H1 (cell line): ENCODE measurements around the gene GPR157. TPM values are rescaled to one million over a fixed set of nuclear protein-coding genes. Genes with fewer than 3 reads are reported as not detected.
"Not testable (repeated sequence)": the region's sequence is repeated elsewhere in the genome, so short reads cannot be mapped to it uniquely, and the experiment has no call there.

Experiments
- CTCF ChIA-PET: fragments of 300-600 bp; sonication (Branson Sonifier 250); formaldehyde crosslinking; loops from one replicate; lab custom pipeline; 2021; ENCODE audit not compliant: partially characterized antibody; lab: Charles Lee
- POLR2A ChIA-PET: fragments of 300-600 bp; sonication (Branson Sonifier 250); formaldehyde crosslinking; loops from one replicate; lab custom pipeline; 2021; ENCODE audit warnings: inconsistent platforms; ENCODE audit not compliant: partially characterized antibody; lab: Charles Lee
- DNase-seq, 2 experiments: peaks; one replicate each; pipeline versions ENCODE4 v3.0.0 to v3.0.0-alpha.2; 2010 to 2022; ENCODE audit warnings: low spot score in 2 of 2, low read depth in 1 of 2, mixed read lengths in 1 of 2
- FAIRE-seq: peaks from 2 replicates; lab custom pipeline; 2011; peaks lifted over from hg19 to GRCh38; lab: Jason Lieb, UNC
- H2AFZ ChIP-seq: 2 replicates; pipeline ENCODE4 v1.8.1; 2012; ENCODE audit warnings: low read length, inconsistent platforms
- H2AK5ac ChIP-seq: 2 replicates; pipeline ENCODE4 v1.6.1; 2013; ENCODE audit warnings: low read depth, low read length
- H2BK120ac ChIP-seq: replicated peaks from 2 replicates; pipeline ENCODE3; 2013; ENCODE audit warnings: low read depth, low read length, inconsistent platforms
- H2BK12ac ChIP-seq: 2 replicates; pipeline ENCODE4 v1.6.1; 2013; ENCODE audit warnings: low read depth, low read length
- H2BK15ac ChIP-seq: 2 replicates; pipeline ENCODE4 v1.6.1; 2013; ENCODE audit warnings: low read length
- H2BK20ac ChIP-seq: 2 replicates; pipeline ENCODE4 v1.6.1; 2013; ENCODE audit warnings: low read length
- H2BK5ac ChIP-seq: 2 replicates; pipeline ENCODE4 v1.6.1; 2013; ENCODE audit warnings: low read depth, low read length
- H3K14ac ChIP-seq: 2 replicates; pipeline ENCODE4 v1.6.1; 2013; ENCODE audit warnings: inconsistent platforms; ENCODE audit not compliant: insufficient read length
- H3K18ac ChIP-seq: 2 replicates; pipeline ENCODE4 v1.6.1; 2013; ENCODE audit warnings: low read length; ENCODE audit errors: extremely low read depth
- H3K23ac ChIP-seq: 2 replicates; pipeline ENCODE4 v1.6.1; 2013; ENCODE audit warnings: inconsistent platforms; ENCODE audit not compliant: insufficient read length
- H3K23me2 ChIP-seq: 2 replicates; pipeline ENCODE4 v1.6.1; 2013; ENCODE audit warnings: low read depth, low read length
- H3K27ac ChIP-seq: 2 replicates; pipeline ENCODE4 v1.6.1; 2011; ENCODE audit warnings: low read depth, low read length, inconsistent platforms
- H3K27me3 ChIP-seq, 4 experiments: replicated peaks in 1 of 4; 1 replicate in 1 of 4; 2 replicates in 3 of 4; pipeline versions ENCODE4 v1.6.1 to v1.8.1; 2011 to 2013; ENCODE audit warnings: low read length in 3 of 4, mild to moderate bottlenecking in 3 of 4, inconsistent platforms in 2 of 4, mixed read lengths in 2 of 4, moderate library complexity in 1 of 4; ENCODE audit not compliant: control insufficient read depth in 3 of 4, insufficient read depth in 3 of 4; ENCODE audit errors: extremely low read depth in 1 of 4
- H3K36me3 ChIP-seq, 4 experiments: 2 replicates each; pipeline versions ENCODE4 v1.6.1 to v1.8.1; 2011 to 2013; ENCODE audit warnings: mild to moderate bottlenecking in 4 of 4, low read length in 3 of 4, moderate library complexity in 2 of 4, control low read depth in 1 of 4, inconsistent platforms in 1 of 4; ENCODE audit not compliant: insufficient read depth in 4 of 4, control insufficient read depth in 2 of 4
- H3K4ac ChIP-seq: replicated peaks from 2 replicates; pipeline ENCODE3; 2013; ENCODE audit warnings: low read length, low read depth, mixed read lengths, inconsistent platforms; ENCODE audit not compliant: insufficient read length
- H3K4me1 ChIP-seq, 4 experiments: replicated peaks in 1 of 4; 1 replicate in 1 of 4; 2 replicates in 3 of 4; pipeline versions ENCODE4 v1.6.1 to v1.8.1; 2011 to 2013; ENCODE audit warnings: low read length in 3 of 4, inconsistent platforms in 2 of 4, mixed read lengths in 1 of 4; ENCODE audit not compliant: insufficient read depth in 4 of 4, control insufficient read depth in 3 of 4
- H3K4me2 ChIP-seq, 2 experiments: 2 replicates each; pipeline versions ENCODE4 v1.6.1 to v1.8.1; 2011 to 2013; ENCODE audit warnings: low read depth in 2 of 2, low read length in 2 of 2, control low read depth in 1 of 2, inconsistent platforms in 1 of 2, mild to moderate bottlenecking in 1 of 2; ENCODE audit not compliant: insufficient read depth in 1 of 2
- H3K4me3 ChIP-seq, 4 experiments: fragments of 200-600, 300-600 bp in 1 of 4; sonication (generic), shearing (Covaris generic), sonication (Bioruptor Twin) in 1 of 4; 2 replicates each; pipeline versions ENCODE4 v1.5.1 to v1.8.1; 2011 to 2016; ENCODE audit warnings: low read length in 4 of 4, low read depth in 3 of 4, control low read depth in 2 of 4, inconsistent platforms in 2 of 4, mild to moderate bottlenecking in 2 of 4, mixed read lengths in 1 of 4, moderate library complexity in 1 of 4; ENCODE audit not compliant: insufficient read depth in 2 of 4; ENCODE audit errors: extremely low read depth in 1 of 4
- H3K56ac ChIP-seq: replicated peaks from 2 replicates; pipeline ENCODE3; 2013; ENCODE audit warnings: low read depth, mild to moderate bottlenecking, mixed read lengths, low read length, inconsistent platforms; ENCODE audit not compliant: insufficient read length
- H3K79me1 ChIP-seq: 2 replicates; pipeline ENCODE4 v1.6.1; 2013; ENCODE audit warnings: low read depth, low read length, control low read depth
- H3K79me2 ChIP-seq, 2 experiments: 2 replicates each; pipeline versions ENCODE4 v1.6.1 to v1.8.1; 2012 to 2013; ENCODE audit warnings: low read length in 2 of 2, mild to moderate bottlenecking in 2 of 2, inconsistent platforms in 1 of 2; ENCODE audit not compliant: insufficient read depth in 2 of 2, control insufficient read depth in 1 of 2
- H3K9ac ChIP-seq, 4 experiments: replicated peaks in 1 of 4; 1 replicate in 1 of 4; 2 replicates in 3 of 4; pipeline versions ENCODE4 v1.6.1 to v1.8.1; 2011 to 2013; ENCODE audit warnings: low read depth in 3 of 4, low read length in 3 of 4, control low read depth in 2 of 4, mild to moderate bottlenecking in 2 of 4, moderate library complexity in 2 of 4, inconsistent platforms in 1 of 4; ENCODE audit errors: extremely low read depth in 1 of 4
- H3K9me3 ChIP-seq, 2 experiments: 2 replicates each; pipeline versions ENCODE4 v1.6.1 to v1.8.1; 2012 to 2013; ENCODE audit warnings: mild to moderate bottlenecking in 2 of 2, moderate library complexity in 2 of 2, control low read depth in 1 of 2, inconsistent platforms in 1 of 2, low read depth in 1 of 2, low read length in 1 of 2, mixed read lengths in 1 of 2; ENCODE audit not compliant: insufficient read depth in 2 of 2
- H4K20me1 ChIP-seq, 2 experiments: replicated peaks in 1 of 2; 2 replicates each; pipeline versions ENCODE3 to v1.8.1; 2011 to 2013; ENCODE audit warnings: inconsistent platforms in 2 of 2, low read length in 2 of 2, mild to moderate bottlenecking in 1 of 2; ENCODE audit not compliant: insufficient read depth in 2 of 2, control insufficient read depth in 1 of 2
- H4K5ac ChIP-seq: 2 replicates; pipeline ENCODE4 v1.6.1; 2013; ENCODE audit warnings: low read length, low read depth, mixed read lengths, inconsistent platforms; ENCODE audit not compliant: insufficient read length
- H4K8ac ChIP-seq: 2 replicates; pipeline ENCODE4 v1.8.0; 2013; ENCODE audit warnings: mild to moderate bottlenecking, moderate library complexity, low read length, inconsistent platforms; ENCODE audit not compliant: insufficient read depth; ENCODE audit errors: extremely low read depth
- H4K91ac ChIP-seq: replicated peaks from 2 replicates; pipeline ENCODE3; 2013; ENCODE audit warnings: low read length, mixed read lengths, inconsistent platforms; ENCODE audit not compliant: insufficient read length
- EZH2 ChIP-seq: fragments of 200-600 bp; sonication (generic); IDR thresholded peaks from 2 replicates; pipeline ENCODE4 v1.7.1; 2012; ENCODE audit warnings: low read depth, mild to moderate bottlenecking, moderate library complexity, low read length, inconsistent platforms; ENCODE audit not compliant: severe bottlenecking
- GABPA ChIP-seq: IDR thresholded peaks from 2 replicates; pipeline ENCODE4 v1.6.1; 2011; ENCODE audit warnings: mild to moderate bottlenecking, low read length, moderate library complexity, borderline replicate concordance; ENCODE audit not compliant: insufficient read depth
- RXRA ChIP-seq: IDR thresholded peaks from 2 replicates; pipeline ENCODE4 v1.6.1; 2011; ENCODE audit warnings: low read depth, mild to moderate bottlenecking, low read length, moderate library complexity; ENCODE audit not compliant: insufficient read depth
- WGBS, 2 experiments: shearing (Covaris generic) in 1 of 2; methylation state at CpG; one replicate each; pipeline versions ENCODE4 v1.1.6 to v1.1.7; 2013 to 2015; ENCODE audit warnings: low lambda C conversion rate in 2 of 2, mixed read lengths in 2 of 2, inconsistent platforms in 1 of 2, low coverage in 1 of 2, missing lambda C conversion rate in 1 of 2; ENCODE audit not compliant: insufficient replicate concordance in 2 of 2, insufficient coverage in 1 of 2, insufficient read length in 1 of 2; ENCODE audit errors: extremely low coverage in 1 of 2, missing lambda C conversion rate in 1 of 2; 5-methylcytosine and 5-hydroxymethylcytosine counted together
- polyA plus RNA-seq, 7 experiments: library from polyadenylated mRNA; depleted of rRNA in 3 of 7; stranded (reverse) in 5 of 7; unstranded in 2 of 7; fragments of >200 nt in 5 of 7; fragments of 200-250 nt in 2 of 7; gene quantifications; 1 replicate in 5 of 7; 2 replicates in 1 of 7; 4 replicates in 1 of 7; pipeline versions ENCODE4 v1.2.1 to v1.2.3, GENCODE V29; 2011 to 2013; ENCODE audit warnings: missing spikeins in 2 of 7, mixed read lengths in 2 of 7
- total RNA-seq: library from RNA; stranded (reverse); fragmentation: NEBNext Ultra II Directional; extraction: Animal tissue kit (Norgen Biotek cat#: 25700); gene quantifications from 2 replicates; pipeline ENCODE4 v1.2.1, GENCODE V29; 2021

The GPR157 gene
- total and polyA plus RNA-seq, 2 of the 8 experiments (the other 6 are each of a cell fraction or from before 2014, with no cell fraction given), result 1.0 to 11.0 TPM

GRCh38 chr1:9145021-9145668 is 16.2 kb upstream of the GPR157 start (continued):
- TF ChIP-seq GABPA, result no peak
- no peak for TF ChIP-seq RXRA
- no peak for TF ChIP-seq EZH2
- TF ChIP-seq, all 59 proteins: peak for 0

GRCh38 chr1:9144494-9144893 is 15.6 kb upstream of the GPR157 start:
- H3K27me3 ChIP-seq, H3K23ac ChIP-seq, H3K36me3 ChIP-seq, H4K8ac ChIP-seq, H3K27ac ChIP-seq, H2BK5ac ChIP-seq, H3K9ac ChIP-seq, H3K14ac ChIP-seq, H2BK12ac ChIP-seq, H4K91ac ChIP-seq, H3K4me3 ChIP-seq, H4K5ac ChIP-seq, DNase-seq, H3K4me1 ChIP-seq, H2AFZ ChIP-seq, FAIRE-seq, POLR2A ChIA-PET, H3K4ac ChIP-seq, H2BK15ac ChIP-seq, H2BK20ac ChIP-seq, H3K79me2 ChIP-seq, H3K9me3 ChIP-seq, H3K18ac ChIP-seq, H2AK5ac ChIP-seq, H2BK120ac ChIP-seq, H3K79me1 ChIP-seq, H3K56ac ChIP-seq, H3K4me2 ChIP-seq, H3K23me2 ChIP-seq, H4K20me1 ChIP-seq: not testable (repeated sequence)
- WGBS, 2 experiments, result 100% methylated on average over 1 of the region's 7 CpGs; no CpG with 5 or more reads in 1 of the 2 experiments
- CTCF ChIA-PET, result interaction anchor here (0.6 to 4.4 kb wide), 7 partner anchors 11 to 311 kb away, joined by 3 to 29 read pairs (median 4); no protein-coding TSS in a partner anchor
